HG02763 (cell line): ENCODE results near the gene OTUB2.

Experiments used
- ATAC-seq: cut with Tn5 transposase; IDR thresholded peaks from one replicate; pipeline ENCODE4 v1.9.1; 2021; ENCODE audit warnings: mild to moderate bottlenecking, moderate library complexity; ENCODE audit not compliant: unreplicated experiment

OTUB2 gene

GRCh38 chr14:94026173-94026888 lies at the start of gene OTUB2:
TSS of gene OTUB2 (plus strand) at chr14:94026340. CDS start at chr14:94026538, 198 bp downstream.
- peak; percentile 100 for ATAC-seq

DNA sequence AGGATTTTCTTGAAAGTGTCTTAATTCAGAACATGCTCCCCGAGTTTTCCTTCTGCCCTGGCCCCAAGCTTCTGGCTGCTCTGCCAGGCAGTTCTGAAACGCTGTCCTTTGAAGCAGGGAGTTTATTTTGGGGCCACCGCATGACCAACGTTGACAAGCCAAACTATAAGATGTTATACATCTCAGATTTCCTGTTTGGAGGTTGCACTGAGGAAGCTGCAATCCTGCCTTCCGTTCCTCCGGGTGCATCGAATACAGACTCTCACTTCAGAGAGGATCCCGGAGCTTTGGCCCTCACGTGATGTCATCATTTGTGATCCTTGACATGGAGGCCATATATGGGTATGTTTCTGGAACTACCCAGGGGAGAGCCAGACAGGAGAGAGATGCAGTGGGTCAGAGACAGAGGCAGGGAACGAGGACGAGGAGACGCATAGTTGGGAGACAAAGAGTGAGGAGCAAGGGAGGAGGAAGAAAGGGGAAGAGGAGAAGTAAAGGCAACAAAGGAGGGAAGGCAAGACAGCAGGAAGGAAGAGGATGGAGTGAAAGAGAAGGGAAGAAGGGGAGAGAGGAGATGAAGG lies 49.6 kb upstream of the OTUB2 start, which contains the start of gene ASB2:
Gene ASB2, minus strand, starts transcription at position 94 of the 581 bp plus-strand sequence. CDS start 12,031 bp downstream, outside the sequence.
- ATAC-seq = peak; percentile 9

- no peak for ATAC-seq
Measured at GRCh38 chr14:93977171-93977570, 49.0 kb upstream of the OTUB2 start.

DNA sequence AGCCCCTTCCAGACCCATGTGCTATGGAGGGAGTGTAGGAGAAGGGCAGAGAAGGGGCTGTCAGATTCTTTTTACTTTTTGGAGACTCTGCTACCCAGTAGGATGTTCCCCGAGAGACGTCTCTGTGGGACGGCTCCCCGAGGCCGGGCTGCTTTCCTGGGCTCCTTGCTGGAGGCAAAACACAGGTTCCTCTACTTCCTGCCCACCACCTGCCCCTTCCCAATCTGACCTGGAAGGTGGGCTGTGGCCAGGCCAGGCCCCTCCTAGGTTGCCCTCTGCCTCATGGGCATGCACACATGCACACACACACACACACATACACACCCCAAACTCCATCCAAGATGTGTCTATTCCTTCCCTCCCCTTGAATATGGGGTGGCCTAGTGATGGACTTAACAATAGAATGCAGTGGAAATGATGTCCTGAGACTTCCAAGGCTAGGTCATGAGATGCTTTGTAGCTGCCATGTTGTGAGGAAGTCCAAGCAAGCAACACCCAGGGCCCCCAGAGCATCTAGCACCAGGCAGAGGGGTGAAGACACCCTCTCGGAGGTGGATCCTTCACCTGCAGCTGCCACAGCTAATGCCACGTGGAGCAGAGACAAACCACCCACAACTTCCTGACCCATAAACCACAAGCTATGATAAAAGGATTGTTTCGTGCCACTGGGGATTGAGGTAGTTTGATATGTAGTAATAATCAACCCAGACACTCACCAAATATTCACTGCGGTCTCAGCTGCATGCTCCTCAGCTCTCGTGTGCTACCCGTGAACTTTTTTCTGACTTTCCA lies 48.2 kb upstream of the OTUB2 start:
- ATAC-seq = peak; percentile 48

- no peak for ATAC-seq
Measured at GRCh38 chr14:93978735-93979134, 47.4 kb upstream of the OTUB2 start.

GRCh38 chr14:93980456-93981201 lies 45.5 kb upstream of the OTUB2 start:
- ATAC-seq = no peak

DNA sequence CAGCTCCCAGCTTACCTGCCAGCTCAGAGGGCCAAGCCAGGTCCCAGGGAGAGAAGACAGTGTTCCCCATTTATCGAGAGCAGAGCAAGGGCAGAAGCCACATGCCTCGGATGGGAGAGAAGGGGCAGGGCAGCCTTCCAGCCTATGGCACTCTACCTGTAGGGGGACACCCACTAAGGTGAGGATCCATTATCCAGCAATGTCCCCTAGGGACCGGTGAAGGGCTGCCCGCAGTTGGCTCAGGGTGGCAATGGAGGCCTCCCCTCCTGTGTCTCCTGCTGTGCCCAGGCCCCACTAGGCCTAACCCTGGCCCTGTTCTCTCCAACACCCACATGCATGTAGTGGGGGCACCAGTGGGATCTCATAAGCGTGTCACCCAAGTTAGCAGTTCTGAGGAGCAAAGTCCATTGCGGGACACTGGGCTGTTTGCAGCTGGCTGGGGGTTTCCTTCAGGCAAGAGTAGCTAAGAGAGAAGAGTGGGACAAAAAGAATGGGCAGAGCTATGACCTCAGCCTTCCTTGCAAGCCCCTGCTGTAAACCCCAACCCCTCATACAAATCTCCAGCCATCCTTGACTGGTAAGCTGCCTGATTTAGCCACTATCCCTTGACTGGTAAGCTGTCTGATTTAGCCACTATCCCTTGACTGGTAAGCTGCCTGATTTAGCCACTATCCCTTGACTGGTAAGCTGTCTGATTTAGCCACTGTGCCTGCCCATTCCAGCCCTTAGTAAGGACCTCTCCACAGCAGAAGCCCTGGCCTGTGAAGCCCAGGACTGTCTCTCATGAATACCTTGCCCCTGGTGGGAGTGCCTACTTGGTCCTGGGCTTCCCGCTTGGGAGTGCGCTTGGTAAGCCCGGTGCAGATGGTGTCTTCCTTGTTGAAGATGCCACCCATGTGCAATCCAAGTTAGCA lies 44.6 kb upstream of the OTUB2 start:
- ATAC-seq = no peak

DNA sequence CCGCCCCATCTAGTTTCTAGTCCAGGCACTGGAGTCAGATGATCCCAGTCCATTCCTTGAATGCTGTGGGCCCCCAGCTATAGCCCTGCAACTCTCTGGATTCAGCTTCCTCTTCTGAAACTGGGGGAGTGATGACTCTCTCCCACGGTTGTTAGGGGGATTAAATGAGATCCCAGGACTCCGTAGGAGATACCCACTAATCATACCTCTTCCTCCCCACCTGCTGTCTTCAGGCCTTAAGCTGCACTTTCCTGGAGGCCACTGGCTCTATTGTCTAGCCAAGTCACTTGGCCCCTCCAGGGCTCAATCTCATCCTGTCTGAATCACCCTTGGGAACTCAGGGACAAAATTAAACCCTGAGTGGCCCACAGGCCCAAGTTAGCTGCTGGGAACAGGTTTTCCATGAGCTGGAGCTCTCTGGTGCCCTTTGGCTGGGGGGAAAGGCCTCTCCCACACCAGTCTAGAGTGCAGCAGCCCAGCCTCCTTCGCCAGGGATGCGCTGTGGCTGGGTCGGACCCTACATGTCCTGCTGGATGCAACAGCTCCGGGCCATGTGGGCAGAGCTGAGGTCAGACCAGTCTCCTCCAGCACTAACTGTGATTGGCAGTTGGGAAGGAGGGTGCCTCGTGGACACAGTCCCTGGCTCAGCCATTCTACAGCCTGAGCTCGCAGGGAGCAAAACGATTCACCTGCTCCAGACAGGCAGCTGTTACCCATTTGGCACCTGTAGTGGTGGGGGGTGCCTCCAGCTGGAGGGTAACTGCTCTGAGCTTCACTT lies 43.7 kb upstream of the OTUB2 start:
- no peak for ATAC-seq

DNA sequence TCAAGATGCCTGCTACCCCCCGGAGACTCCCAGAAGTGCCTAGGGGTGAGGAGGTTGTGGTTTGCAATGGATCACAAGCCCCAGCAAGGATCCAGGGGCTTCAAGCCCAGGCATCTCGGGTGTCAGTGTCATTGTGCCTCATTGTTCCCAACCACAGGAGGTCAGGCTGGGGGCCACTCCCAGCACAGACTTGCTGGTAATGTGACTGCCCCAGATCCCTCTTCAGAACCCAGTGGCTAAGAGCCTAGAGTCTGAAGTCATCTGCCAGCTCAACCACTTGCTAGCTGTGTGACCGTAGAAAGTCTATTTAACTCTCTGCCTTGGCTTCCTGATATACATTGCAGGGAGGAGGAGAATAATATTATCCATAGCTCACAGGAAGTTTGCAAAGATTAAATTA lies 42.1 kb upstream of the OTUB2 start:
- ATAC-seq = no peak

GRCh38 chr14:93984987-93985410 lies 41.1 kb upstream of the OTUB2 start:
- no peak for ATAC-seq

DNA sequence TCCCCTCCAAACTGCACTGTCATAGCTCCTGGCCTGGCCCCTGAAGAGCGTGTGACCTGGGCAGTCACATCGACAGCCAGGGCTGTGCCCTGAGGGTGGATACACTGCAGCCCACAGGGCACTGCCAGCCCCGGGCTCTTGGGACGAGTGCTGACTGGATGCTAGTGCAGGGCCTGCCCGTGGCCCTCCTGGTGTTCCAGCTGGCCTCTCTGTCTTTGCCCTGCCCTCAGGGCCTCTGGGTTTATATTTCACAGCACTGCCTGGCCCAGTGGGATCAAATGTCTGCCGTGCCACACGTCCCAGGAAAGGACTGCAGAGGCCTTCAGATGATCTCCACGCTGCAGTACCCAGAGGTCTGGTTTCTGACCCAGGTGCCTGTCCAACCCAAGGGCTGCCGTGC lies 39.2 kb upstream of the OTUB2 start:
- no peak for ATAC-seq

- ATAC-seq = no peak
Measured at GRCh38 chr14:93987376-93987775, 38.8 kb upstream of the OTUB2 start.

DNA sequence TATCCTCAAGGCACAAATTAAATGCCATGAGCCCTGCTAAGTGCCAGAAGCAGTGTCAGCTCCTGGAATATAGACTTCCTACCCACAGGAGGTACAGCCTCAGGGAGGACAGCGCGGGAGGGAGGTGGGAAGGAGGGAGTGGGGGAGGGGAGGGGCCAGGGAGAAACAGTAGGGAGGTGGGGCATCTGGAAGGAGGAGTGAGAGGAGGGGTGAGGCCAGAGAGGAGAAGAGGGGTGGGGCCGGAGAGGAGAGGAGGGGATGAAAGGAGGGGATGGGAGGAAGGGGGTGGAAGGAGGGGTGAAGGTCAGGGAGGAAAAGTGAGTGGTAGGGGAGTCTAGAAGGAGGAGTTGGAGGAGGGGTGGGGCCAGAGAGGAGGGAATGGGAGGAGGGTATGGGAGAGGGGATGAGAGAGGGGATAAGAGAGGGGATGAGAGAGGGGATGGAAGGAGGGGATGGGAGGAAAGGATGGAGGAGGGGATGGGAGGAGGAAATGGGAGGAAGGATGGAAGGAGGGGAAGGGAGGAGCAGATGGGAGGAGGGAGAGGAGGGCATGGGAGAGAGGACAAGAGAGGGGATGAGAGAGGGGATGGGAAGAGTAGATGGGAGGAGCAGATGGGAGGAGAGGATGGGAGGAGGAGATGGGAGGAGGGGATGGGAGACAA lies 38.2 kb upstream of the OTUB2 start:
- ATAC-seq = no peak

GRCh38 chr14:93989939-93990338 lies 36.2 kb upstream of the OTUB2 start:
- ATAC-seq = peak; percentile 70

DNA sequence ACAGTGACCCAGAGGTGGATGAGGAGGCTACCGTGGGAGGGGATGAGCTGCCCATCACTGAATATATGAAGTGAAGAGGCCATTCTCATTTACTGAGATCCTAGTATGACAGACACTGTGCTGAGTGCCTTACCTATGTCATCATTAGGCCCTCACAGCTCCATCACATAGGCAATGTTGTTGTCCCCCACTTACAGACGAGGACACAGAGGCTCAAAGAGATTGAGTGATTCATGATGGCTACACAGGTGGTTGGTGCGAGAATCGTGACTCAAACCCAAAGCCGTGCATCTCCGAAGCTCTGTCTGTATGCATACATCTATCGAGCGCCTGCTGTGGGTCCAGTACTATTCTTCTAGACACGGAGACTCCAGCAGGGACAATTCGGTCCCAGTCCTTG lies 34.9 kb upstream of the OTUB2 start:
- ATAC-seq = no peak

GRCh38 chr14:93991649-93992048 lies 34.5 kb upstream of the OTUB2 start:
- no peak for ATAC-seq

DNA sequence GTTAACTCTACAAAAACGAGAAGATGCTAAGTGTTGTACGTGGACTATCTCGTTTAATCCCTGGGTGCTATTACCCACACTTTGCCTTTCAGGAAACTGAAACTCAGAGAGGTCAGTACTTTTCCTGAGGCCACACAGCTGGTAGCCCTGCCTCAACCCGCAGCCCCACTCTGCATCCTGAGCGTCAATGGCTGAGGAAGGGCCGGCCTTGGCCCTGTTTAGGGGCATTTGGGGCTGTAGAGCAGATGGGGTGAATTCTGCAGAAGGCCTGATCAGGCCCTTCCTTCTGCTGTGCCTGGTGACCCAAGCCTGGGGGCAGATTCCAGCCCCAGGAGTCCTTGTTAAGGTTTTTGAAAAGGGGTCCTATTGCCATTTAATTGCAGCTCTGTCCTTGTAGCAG lies 32.8 kb upstream of the OTUB2 start:
- ATAC-seq = no peak

GRCh38 chr14:93994919-93995682 lies 31.0 kb upstream of the OTUB2 start:
- no peak for ATAC-seq
